Activated CD4-positive, alpha-beta T cell treated with anti-CD3 and anti-CD28 coated beads, Interleukin-2, amount 50 U/mL, for 24 hours (primary cell): ENCODE data around the gene IFI27.

Experiments
- DNase-seq, 2 donors: peaks; one replicate each; pipeline ENCODE4 v3.0.0-alpha.2; 2020; ENCODE audit warnings: low read depth in 1 of 2, low spot score in 1 of 2

IFI27 gene

DNA sequence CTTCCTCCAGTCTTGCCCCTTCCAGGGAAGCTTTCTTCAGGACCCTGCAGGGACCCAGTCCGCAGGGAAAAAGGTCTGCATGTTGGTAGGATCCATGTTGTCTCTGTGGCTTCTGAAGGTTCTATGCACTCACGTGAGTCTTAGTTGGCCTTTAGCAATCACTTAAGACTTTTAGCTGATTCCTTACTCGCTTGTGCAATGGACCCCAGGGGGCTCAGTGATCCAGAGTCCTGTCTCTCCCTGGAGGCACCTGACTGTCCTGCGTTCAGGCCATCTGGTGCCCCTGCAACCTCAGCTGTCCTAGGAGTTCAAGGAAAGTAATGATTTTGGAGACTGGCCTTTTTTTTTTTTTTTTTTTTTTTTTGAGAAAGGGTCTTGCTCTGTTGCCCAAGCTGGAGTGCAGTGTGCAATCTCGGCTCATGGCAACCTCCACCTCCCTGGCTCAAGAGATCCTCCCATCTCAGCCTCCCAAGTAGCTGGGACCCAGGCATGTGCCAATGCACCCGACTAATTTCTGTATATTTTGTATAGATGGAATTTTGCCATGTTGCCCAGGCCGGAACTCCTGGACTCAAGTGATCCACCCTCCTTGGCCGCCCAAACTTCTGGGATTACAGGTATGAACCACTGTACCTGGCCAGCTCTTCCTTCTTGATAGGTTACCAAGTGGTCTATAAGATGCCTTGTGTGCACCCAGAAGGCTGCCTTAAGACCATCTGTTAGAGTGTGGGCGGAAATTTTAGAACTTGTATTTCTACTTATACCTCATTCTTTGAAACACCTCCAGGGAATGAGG lies 14.2 kb downstream of the IFI27 start:
- DNase-seq = no peak

DNA sequence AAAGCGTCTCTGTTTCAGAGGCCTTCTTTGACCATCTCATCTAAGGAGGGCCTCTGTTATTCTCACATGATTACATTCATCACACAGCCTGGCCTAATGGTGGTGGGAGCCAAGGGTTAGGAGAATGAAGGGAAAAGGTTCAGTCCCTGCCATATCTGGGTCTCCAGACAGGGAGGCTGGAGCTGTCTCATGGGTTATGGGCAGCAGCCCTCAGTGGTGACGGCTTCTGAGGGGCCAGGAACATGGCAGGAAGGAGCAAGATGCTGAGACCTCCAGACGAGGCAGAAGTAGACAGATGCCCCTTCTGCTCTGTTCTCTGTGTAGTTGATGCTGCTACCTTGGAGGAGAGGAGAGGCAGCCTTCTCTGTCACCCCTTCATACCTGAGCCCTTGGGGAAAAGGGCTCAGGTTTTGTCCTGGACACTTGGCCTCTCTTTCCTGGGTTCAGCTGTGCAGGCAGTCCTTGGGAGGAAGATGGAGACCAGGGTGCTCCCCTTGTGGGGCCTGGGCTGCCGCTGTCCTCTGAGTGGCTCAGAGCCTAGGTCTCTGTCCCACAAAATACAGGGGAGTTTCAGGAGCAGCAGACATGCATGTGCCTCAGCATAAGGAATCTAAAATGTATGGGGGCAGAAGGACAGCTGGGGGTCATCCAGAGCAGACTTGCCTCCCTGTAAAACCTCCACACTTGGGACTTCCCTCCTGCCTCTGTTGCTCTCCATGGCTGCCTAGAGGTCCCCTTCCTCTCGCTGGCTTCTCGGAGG lies 15.3 kb downstream of the IFI27 start:
- DNase-seq = no peak

GRCh38 chr14:94126419-94126677 lies 15.8 kb downstream of the IFI27 start:
- no peak for DNase-seq

DNA sequence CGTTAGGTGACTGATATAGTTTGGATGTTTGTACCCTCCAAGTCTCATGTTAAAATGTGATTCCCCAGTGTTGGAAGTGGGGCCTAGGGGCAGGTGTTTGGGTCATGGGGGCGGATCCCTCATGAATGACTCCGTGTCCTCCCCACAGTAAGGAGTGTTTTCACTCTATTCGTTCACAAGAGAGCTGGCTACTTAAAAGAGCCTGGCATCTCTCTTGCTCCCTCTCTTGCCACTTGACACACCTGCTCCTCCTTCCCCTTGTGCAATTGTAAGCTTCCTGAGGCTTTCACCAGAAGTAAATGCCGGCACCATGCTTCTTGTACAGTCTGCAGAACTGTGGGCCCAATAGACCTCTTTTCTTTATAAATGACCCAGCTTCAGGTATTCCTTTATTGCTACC lies 16.3 kb downstream of the IFI27 start:
- no peak for DNase-seq

DNA sequence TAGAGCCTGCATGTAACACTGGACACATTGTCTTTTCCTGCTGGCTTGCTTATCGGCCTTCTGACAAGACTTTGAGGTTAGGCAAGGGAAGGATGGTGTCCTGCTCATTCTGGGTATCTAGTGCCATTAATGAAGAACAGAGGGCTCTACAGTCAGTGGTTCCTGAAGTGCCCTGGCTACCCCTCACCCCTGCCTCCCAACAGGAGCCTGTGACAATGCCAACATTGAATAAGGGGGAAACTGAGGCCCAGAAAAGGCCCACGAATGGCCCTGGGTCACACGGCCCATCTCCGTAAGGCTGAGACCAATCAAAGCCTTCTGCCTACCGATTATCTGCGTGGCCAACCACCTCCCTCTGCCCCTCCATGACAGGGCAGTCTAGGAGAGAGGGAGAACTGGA lies 16.8 kb downstream of the IFI27 start:
- DNase-seq = no peak

DNA sequence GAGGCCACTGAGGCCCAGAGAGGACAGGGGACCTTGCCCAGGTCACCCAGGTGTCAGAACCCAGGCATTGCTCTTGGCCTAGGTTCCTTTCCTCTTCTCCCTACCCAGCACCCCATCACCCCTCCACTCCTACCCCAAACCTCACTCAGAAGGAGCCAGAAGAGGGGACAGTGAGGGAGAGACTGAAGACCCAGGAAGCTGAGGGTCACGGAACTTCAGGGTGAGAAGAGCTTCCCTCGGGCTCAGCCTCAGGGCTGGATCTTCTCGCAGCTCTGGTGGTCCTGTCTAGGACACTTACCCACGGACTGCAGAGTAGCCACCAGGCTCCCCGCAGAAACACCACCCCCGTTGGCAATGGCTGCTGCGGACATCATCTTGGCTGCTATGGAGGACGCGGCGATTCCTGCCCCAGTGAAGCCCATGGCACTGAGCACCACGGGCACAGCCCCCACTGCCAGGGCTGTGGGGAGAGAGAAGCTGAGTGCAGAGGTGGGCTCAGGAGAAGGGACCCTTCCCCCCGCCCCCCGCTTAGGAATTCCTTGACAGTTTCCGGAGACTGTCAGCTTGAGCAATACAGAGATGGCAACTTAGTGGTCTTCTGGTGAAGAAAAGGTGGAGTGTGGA lies 17.8 kb downstream of the IFI27 start:
- DNase-seq = no peak

GRCh38 chr14:94129111-94129757 lies 18.7 kb downstream of the IFI27 start, which contains the start of gene IFI27L2:
IFI27L2 (minus strand) TSS chr14:94129604; CDS start chr14:94129564, 40 bp downstream.
- peak; percentile 27 to 55 for DNase-seq

GRCh38 chr14:94129758-94130414 lies 19.4 kb downstream of the IFI27 start:
- DNase-seq = peak in 1 of 2 donors; percentile 21

- peak; percentile 26 to 65 for DNase-seq
These were observed 21.9 kb downstream of the IFI27 start for GRCh38 chr14:94132285-94132887.

- DNase-seq = no peak
These were observed 24.9 kb downstream of the IFI27 start for GRCh38 chr14:94135476-94135875.

GRCh38 chr14:94136575-94137331 lies 26.2 kb downstream of the IFI27 start:
- DNase-seq = peak; percentile 81

- DNase-seq = no peak
These were observed 27.7 kb downstream of the IFI27 start for GRCh38 chr14:94138251-94138650.

- DNase-seq = no peak
These were observed 28.5 kb downstream of the IFI27 start for GRCh38 chr14:94139006-94139405.

DNA sequence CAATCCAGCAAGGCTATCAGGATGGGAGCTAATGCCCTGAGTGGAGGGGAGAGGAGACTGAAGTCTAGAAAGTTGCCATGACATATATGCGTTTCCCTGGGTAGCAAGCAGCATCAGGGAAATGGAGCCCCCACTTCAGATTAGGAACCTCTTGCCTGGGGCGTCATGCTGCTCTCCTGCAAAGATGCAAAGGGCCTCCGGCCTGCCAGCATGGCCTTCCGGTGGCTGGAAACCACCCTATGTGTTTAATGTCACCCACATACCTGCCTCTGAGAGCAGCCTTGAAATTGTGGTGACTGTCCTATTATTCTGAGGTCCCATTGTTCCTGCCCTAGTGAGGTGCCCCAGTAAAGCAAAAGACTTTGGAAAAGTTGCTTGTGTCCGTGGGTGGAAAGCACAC lies 28.9 kb downstream of the IFI27 start:
- no peak for DNase-seq

DNA sequence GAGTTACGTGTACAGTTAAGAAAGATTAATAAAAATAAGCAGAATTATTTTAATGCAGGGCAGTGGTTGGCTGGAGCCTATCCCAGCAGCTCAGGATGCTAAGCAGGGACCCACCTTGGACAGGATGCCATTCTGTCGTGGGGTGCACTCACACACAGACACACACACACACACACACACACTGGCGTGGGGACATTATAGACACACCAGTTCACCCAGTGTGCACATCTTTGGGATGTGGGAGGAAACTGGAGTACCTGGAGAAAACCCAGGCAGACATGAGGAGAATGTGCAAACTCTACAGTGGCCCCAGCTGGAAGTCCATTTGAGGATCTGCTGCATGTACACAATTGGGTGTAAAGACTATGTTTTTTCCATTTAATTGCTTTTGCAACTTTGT lies 31.7 kb downstream of the IFI27 start:
- no peak for DNase-seq

GRCh38 chr14:94142836-94143235 lies 32.3 kb downstream of the IFI27 start:
- DNase-seq = no peak

- DNase-seq = no peak
These were observed 32.7 kb downstream of the IFI27 start for GRCh38 chr14:94143239-94143638.

- no peak for DNase-seq
These were observed 33.2 kb downstream of the IFI27 start for GRCh38 chr14:94143711-94144110.

DNA sequence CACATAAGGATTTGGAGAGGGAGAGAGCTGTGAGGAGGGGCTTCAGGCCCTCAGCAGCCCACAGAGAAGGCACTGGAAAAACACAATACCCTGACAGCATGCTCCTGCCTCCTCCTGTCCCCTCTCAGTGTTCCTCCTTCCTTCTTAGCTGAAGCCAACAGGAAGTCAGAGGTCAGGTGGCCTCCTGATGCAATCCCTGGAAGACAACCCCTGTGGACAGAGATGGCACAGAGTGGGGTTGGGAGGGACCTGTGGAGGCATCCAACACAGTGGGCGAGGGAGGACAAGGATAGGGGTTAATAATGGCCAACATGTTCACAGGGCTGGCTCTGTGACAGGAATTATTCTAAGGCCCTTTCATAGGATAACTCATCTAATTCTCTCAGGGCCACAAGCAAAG lies 34.2 kb downstream of the IFI27 start:
- no peak for DNase-seq

DNA sequence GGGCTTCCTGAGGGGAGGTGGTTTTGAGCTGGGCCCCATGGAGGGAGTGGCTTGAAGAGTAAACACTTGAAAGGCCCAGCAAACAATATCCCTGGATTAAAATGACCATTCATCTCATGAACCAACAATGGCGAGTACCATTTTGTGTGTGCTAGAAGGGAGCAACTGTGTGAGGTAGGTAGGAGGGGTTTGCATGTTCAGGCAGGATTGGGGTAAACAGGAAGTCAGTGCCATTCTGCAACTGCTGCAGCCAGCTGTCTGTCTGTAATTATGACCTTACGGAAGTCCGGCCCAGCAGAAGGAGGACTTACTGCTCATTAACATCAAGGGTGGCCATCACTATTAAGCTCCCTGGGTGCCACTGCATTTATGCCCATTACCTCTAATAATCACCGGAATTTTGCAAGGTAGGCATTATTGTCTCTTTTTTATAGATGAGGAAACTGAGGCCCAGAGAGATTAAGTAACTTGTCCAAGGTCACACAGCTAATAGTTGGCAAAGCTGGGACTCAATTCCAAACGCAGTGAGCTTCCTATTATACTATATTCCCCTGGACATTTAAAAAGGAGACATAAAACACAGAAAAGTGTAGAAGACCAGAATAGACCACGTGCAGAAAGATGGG lies 35.5 kb downstream of the IFI27 start:
- no peak for DNase-seq
